ENCODE results near the gene GPSM3.

GRCh38 chr6:32174416-32174815 lies 18.0 kb downstream of the GPSM3 start:
- no peak for TF ChIP-seq POLR2A (IDR thresholded peaks at IDR 0.05)
- TF ChIP-seq CTCF (IDR thresholded peaks at IDR 0.05), result no peak

Data from uterus (tissue), 2 donors.